ENCODE results near the gene TNFRSF13B.
A peak's percentile ranks its signal among the peaks of the same experiment; 100 is the strongest.
"Not testable (repeated sequence)": the region's sequence is repeated elsewhere in the genome, so short reads cannot be mapped to it uniquely, and the experiment has no call there.

The TNFRSF13B gene

GRCh38 chr17:16971458-16972338 is at the start of gene TNFRSF13B:
TNFRSF13B (minus strand) TSS chr17:16972118; CDS start chr17:16972075, 43 bp downstream.
- DNase-seq, result no peak

DNA sequence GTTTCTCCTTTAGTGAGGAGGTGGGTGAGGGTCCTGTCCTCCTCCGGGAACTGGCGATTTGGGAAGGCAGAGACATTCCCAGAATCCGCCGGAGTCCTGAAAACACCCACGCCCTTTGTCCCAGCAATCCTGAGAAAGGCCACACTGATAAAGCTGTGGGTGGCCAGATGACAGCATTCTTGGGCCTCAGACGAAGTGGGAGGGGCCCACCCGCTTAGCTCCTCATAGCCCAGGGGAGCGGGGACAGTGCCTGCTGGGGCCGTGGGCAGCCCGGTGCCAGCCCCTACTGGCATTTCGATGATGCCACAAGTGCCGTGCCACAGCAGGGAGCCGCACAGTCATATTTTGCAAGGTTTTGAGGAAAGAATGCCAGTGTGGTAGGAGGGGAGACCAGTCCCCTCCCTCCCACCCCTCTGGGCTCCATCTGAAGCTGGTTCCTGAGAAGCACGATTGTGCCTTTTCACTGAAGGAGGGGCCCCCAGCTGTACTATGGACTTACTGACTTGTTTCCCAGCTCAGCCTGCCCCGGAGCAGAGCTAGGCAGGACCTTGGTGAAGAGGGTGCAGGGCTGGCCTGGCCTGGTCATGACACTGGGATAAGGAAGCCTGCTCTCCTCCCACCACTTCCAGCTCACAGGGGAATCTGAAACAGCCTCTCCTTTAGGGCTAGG is 49.4 kb upstream of the TNFRSF13B start:
- DNase-seq, result no peak

- DNase-seq, result no peak
These were observed 48.9 kb upstream of the TNFRSF13B start for GRCh38 chr17:17020821-17021193.

GRCh38 chr17:17019891-17020456 is 48.1 kb upstream of the TNFRSF13B start:
- DNase-seq, result no peak

DNA sequence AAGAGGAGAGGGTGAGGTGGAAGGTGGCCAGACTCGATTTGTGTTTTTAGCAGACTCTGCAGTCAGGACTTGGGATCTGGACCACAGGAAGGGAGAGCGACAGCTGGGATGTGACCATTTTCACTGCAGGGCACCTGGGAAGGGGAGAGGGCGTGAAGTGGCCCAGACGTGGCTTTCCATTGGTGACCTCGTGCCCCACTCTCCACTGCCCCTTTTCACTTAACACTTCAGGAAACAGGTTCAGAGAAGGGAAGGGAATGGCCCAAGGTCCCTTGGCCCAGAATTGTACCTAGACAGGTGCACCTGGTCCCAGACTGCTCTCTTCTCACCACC is 47.5 kb upstream of the TNFRSF13B start:
- no peak for DNase-seq

DNA sequence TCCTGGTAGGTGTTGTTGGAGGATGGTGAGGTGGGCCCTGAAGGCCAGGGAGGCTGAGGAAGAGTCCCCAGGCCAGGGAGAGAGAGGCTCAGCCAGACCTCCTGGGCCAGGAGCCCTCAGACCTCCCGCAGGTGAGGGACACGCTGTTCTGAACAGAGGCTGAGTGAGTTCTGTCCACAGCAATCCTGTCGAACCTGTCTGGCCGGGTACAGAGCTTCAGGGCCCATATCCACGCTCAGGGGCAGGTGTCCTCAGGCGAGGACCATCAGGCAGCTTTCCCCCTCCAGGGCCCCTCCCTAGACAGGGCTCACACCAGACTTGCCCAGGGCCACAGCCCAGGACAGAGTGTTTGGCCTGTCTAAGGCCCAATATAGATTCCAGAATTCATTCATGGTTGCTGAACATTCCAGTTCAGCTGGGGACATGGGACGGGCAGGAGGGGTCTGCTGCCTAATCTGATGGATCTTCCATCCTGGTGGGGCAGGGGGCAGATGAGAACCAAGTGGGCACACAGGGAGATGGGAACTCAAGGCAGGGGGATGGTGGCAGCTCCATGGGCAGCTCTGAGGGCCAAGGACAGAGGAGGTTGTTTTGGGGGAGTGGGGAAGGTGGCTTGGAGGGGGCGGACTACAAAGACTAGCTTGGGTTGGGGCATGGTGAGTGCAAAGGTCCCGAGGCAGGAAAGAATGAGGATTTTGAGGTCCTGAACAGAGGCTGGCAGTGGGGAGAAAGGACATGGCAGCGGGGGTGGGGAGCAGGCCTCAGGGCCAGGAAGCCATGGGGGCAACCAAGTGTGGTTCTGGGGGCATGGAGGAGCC is 46.9 kb upstream of the TNFRSF13B start:
- DNase-seq, result no peak

DNA sequence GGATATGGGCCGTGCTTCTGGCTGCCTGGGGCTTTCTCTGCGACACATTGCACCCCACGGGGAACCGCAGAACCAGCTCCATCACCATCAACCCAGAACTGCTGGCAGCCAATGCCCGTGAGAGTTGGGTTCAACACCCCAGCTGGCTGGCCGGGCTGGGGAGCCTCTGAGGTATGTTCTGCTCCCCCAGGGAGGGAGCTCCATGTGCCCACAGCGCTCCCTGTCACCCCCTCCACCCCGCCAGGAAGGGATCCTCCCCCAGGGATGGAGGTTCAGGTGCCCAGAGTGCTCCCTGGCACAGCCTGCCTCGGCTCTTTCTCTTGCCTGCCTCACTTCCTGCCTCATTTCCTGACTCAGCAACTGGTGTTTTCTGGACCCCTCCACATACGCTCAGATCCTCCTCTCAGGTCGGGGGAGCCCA is 46.1 kb upstream of the TNFRSF13B start:
- DNase-seq, result no peak

DNA sequence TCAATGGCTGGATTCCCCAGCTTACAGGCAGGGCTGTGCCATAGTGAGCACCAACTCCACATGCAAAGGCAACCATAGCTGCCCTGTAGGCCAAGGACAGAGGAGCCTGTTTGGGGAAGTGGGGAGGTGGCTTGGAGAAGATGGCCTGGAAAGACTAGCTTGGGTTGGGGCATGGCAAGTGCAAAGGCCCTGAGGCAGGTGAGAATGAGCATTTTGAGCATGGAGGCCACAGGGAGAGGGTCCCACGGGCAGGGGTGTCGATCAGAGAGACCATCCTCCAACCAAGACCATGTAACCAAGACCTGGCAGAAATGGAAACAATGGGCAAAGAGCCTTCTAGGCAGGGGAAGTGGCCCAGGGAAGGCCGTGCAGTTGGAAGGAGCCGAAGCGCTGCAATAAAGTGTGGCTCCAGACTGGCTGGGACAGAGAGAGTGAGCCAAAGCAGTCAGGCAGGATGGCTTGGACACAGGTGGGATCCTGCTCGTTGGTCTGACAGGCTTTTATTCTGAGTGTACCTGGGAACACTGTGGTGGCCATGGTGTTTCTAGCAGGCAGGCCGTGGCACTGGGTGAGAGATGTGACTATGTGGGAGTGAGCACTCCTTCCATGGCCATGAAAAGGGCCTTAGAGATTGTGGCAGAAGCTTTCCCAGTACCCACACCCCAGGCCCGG is 45.6 kb upstream of the TNFRSF13B start:
- DNase-seq, result no peak

GRCh38 chr17:17016199-17017197 is 44.6 kb upstream of the TNFRSF13B start:
- DNase-seq, result peak; percentile 74

GRCh38 chr17:17015230-17015629 is 43.3 kb upstream of the TNFRSF13B start:
- DNase-seq, result no peak

DNA sequence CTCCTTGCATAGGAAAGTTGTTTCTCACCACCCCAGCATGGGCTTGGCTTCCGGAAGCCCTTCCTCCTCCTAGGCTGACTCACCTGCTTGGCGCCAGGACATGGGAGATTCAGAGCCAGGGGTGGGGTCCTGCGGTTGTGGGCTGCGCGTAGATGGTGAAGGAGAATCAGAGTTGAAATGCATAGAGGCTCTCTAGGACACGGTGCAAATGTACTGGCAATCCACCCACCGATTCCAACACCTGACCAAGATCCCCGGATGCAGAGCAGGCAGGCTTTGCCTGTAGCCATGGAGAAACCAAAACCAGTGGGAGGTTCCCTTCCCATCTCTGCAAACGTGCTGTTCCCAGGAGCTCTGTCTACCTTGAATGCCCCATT is 42.8 kb upstream of the TNFRSF13B start:
- DNase-seq, result not testable (repeated sequence)

- not testable (repeated sequence) for DNase-seq
These were observed 42.2 kb upstream of the TNFRSF13B start for GRCh38 chr17:17013828-17014747.

DNA sequence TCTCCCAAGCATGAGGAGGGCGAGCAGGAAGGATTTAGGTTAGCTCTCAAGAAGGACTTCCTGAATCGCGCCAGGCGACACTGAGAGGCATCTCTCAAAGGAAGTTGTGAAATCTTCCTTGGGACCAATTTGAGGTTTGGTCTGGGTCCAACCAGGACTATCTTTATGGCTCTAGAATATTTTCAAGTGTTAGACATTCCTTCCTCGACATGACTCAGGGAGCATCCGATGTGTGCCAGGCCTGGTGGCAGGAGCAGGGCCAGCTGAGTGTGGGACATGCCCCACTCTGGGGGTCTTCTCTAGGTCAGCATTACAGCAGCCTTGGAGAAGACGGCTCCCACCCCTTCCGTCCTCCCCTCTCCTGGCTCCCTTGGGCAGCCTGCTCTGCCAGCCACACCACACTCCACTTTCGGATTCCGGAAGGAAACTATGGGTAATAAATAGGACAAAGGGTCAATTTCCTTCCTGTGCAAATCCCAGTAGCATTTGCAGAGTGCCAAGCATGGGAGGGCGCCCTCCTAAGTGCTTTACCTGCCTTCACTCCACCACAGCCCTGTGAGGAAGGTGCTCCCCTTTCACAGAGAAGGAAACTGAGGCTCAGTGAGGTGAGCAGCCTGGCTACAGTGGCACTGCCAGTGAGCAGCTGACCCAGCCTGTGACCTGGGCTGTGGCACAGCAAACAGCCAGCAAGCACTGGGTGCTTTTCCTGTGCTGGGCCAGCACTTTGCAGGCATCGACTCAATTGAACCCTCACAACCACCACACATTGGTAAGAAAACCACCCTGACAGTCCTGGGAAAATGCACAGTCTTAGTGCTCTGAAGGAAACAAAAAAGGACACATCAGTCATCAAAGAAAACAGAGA is 39.4 kb upstream of the TNFRSF13B start:
- not testable (repeated sequence) for DNase-seq

DNA sequence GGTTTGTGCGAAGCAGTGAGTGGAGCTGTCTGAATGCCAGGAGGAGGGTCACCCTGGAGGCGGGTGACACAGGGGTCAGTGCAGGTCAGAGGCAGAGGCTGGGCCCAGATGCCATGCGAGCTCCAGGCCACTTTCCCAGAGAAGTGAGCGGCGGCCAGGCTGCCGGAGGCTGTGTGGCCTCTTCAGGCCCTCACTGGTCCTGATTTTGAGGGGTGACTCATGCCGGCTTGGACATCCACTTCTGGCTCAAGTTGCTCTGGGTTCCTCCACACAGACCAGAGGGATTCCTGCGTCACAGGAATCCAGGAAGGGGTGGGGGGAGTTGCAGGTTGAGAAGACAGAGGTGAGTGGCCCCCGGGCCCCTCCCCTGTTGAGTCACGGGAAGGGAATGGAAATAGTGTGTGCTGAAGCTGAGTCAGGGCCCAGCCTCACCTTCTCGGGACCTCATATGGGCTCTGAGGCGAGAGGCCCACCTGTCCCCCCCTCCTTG is 38.7 kb upstream of the TNFRSF13B start:
- not testable (repeated sequence) for DNase-seq

GRCh38 chr17:17009972-17010371 is 38.1 kb upstream of the TNFRSF13B start:
- DNase-seq, result not testable (repeated sequence)

- DNase-seq, result not testable (repeated sequence)
These were observed 36.9 kb upstream of the TNFRSF13B start for GRCh38 chr17:17008621-17009397.

GRCh38 chr17:17007891-17008290 is 36.0 kb upstream of the TNFRSF13B start:
- DNase-seq, result not testable (repeated sequence)
